ENCODE measurements around the gene MPRIP. TPM values are rescaled to one million over a fixed set of nuclear protein-coding genes. Genes with fewer than 3 reads are reported as not detected.
A peak's percentile ranks its signal among the peaks of the same experiment; 100 is the strongest.

The MPRIP gene
- total RNA-seq, 1 experiment from 2014 or later = 258 TPM

- TF ChIP-seq MAX (IDR thresholded peaks at IDR 0.05) = peak; percentile 61; the same call in 1 of the 2 replicates
- peak; percentile 22; the same call in 1 of the 2 replicates for TF ChIP-seq ZFX (IDR thresholded peaks at IDR 0.05)
- TF ChIP-seq RAD21 (IDR thresholded peaks at IDR 0.05; ENCODE audit: low read depth) = no peak
- no peak for TF ChIP-seq JUND (IDR thresholded peaks at IDR 0.05)
These were observed 20.9 kb upstream of the MPRIP start (continued) for GRCh38 chr17:17021194-17021863.

DNA sequence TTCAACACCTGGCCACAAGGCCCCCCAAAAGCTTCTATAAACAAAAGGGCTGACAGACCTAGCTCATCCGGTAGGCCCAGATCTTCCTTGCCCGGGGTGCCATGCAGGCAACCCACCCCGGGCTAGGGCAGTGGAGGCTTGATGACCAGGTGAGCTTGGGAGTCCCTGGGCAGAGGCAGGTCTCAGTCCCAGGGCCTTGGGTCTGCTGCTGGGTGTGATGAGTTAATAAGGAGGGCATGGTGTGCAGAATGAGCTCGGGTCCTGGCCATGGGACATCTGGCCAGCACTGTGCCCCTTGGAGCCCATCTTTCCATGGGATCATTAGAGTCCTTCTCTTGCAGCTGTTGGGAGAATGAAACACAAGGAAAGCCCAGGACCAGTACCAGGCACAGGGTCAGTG is 20.2 kb upstream of the MPRIP start:
- peak overlapping the region; percentile 82 for H3K4me2 ChIP-seq (ENCODE audit: low read length)
- DNase-seq (ENCODE audit: low read depth, low spot score) = no peak
- intact Hi-C loops (cut with micrococcal nuclease) = no loop called here
- H2AFZ ChIP-seq (ENCODE audit: low read depth, low read length, poor library complexity, severe bottlenecking) = no peak overlapping the region
- H4K20me1 ChIP-seq (ENCODE audit: insufficient read depth) = no peaks in the 10 kb centered on the region
- no peaks in the 10 kb centered on the region for H3K9me2 ChIP-seq (ENCODE audit: insufficient read depth)
- CTCF ChIA-PET = no interaction called here
- peak overlapping the region; percentile 68 for H3K9ac ChIP-seq (ENCODE audit: low read length)
- no peaks in the 10 kb centered on the region for H3K36me3 ChIP-seq (ENCODE audit: control insufficient read depth in 1 of 2, insufficient read depth in 2 of 2, low read length in 2 of 2)
- POLR2A ChIA-PET = interaction anchor here (1.1 to 1.3 kb wide), 2 partner anchors 11 to 19 kb away, joined by 4 to 7 read pairs; no protein-coding TSS in a partner anchor
- no peaks in the 10 kb centered on the region for H3K9me3 ChIP-seq (ENCODE audit: control insufficient read depth in 1 of 2, insufficient read depth in 1 of 2, low read depth in 1 of 2, low read length in 2 of 2)
- H3K4me1 ChIP-seq (ENCODE audit: control insufficient read depth in 1 of 2, insufficient read depth in 2 of 2, low read length in 2 of 2) = peaks cover 61 to 73% of the 10 kb centered on the region in 2 experiments
- no peaks in the 10 kb centered on the region for H3K27me3 ChIP-seq (ENCODE audit: insufficient read depth, low read length)
- no peak overlapping the region for H3K4me3 ChIP-seq (replicated peaks in 1 of 2; ENCODE audit: low read depth in 1 of 2, low read length in 2 of 2)
- H3K27ac ChIP-seq (ENCODE audit: low read depth, low read length) = peak overlapping the region; percentile 66
- ATAC-seq = no peak
- no peaks in the 10 kb centered on the region for H3K79me2 ChIP-seq (ENCODE audit: insufficient read depth, low read length)
- BruUV-seq (replicated peaks) = no TSS peak
- RAD21 ChIA-PET (ENCODE audit: low non-redundant PET in 1 of 2, low total read pairs in 2 of 2, uncharacterized antibody in 2 of 2, unreplicated experiment in 2 of 2) = interaction anchor here in 1 of 2 experiments (1.2 kb wide), 1 partner anchor 30 kb away, joined by 3 read pairs; no protein-coding TSS in a partner anchor
- no peak for TF ChIP-seq MAX (IDR thresholded peaks at IDR 0.05)
- no peak for TF ChIP-seq RAD21 (IDR thresholded peaks at IDR 0.05; ENCODE audit: low read depth)
- TF ChIP-seq REST (IDR thresholded peaks at IDR 0.05; ENCODE audit: low read depth) = no peak
- TF ChIP-seq EZH2 (IDR thresholded peaks at IDR 0.05) = no peak
- TF ChIP-seq FOSL1 (IDR thresholded peaks at IDR 0.05; ENCODE audit: low read depth) = no peak
- TF ChIP-seq, protein P1, sequence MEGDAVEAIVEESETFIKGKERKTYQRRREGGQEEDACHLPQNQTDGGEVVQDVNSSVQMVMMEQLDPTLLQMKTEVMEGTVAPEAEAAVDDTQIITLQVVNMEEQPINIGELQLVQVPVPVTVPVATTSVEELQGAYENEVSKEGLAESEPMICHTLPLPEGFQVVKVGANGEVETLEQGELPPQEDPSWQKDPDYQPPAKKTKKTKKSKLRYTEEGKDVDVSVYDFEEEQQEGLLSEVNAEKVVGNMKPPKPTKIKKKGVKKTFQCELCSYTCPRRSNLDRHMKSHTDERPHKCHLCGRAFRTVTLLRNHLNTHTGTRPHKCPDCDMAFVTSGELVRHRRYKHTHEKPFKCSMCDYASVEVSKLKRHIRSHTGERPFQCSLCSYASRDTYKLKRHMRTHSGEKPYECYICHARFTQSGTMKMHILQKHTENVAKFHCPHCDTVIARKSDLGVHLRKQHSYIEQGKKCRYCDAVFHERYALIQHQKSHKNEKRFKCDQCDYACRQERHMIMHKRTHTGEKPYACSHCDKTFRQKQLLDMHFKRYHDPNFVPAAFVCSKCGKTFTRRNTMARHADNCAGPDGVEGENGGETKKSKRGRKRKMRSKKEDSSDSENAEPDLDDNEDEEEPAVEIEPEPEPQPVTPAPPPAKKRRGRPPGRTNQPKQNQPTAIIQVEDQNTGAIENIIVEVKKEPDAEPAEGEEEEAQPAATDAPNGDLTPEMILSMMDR (IDR thresholded peaks at IDR 0.05 in 2 of 3, conservative IDR thresholded peaks at IDR 0.05 in 1 of 3; ENCODE audit: borderline replicate concordance in 1 of 3, insufficient read depth in 1 of 3, low read depth in 2 of 3, low read length in 2 of 3) = no peak
- no peak for TF ChIP-seq POLR2AphosphoS5 (IDR thresholded peaks at IDR 0.05; ENCODE audit: low read depth, low read length)
- no peak for TF ChIP-seq CEBPB (IDR thresholded peaks at IDR 0.05; ENCODE audit: low read depth)
- TF ChIP-seq POLR2A (IDR thresholded peaks at IDR 0.05; ENCODE audit: borderline replicate concordance, extremely low read depth, insufficient read depth, insufficient read length) = no peak
- TF ChIP-seq EZH2phosphoT487 (IDR thresholded peaks at IDR 0.05; ENCODE audit: borderline replicate concordance) = no peak
- no peak for TF ChIP-seq JUND (IDR thresholded peaks at IDR 0.05)
- no peak for TF ChIP-seq SRF (IDR thresholded peaks at IDR 0.05; ENCODE audit: low read depth)
- no peak for TF ChIP-seq CBX3 (IDR thresholded peaks at IDR 0.05; ENCODE audit: low read depth)
- TF ChIP-seq ATF3 (IDR thresholded peaks at IDR 0.05) = no peak
- no peak for TF ChIP-seq ZBTB33 (IDR thresholded peaks at IDR 0.05; ENCODE audit: extremely low read depth, insufficient replicate concordance, low read length)
